K562 (cell line): Measurements from ENCODE around the gene CD14.

Experiments used
- CTCF ChIP-seq, 3 experiments: IDR thresholded peaks in 2 of 3; conservative IDR thresholded peaks in 1 of 3; 2 replicates each; pipeline ENCODE4 v1.5.1; 2011 to 2012; ENCODE audit warnings: low read length in 3 of 3, mild to moderate bottlenecking in 3 of 3, control low read depth in 2 of 3, improper control_type of control experiment in 1 of 3, inconsistent platforms in 1 of 3, low read depth in 1 of 3, mixed read lengths in 1 of 3, moderate library complexity in 1 of 3; ENCODE audit not compliant: insufficient read depth in 2 of 3
- LARP7 ChIP-seq: fragments of 450-650 bp; IDR thresholded peaks from 2 replicates; pipeline ENCODE4 v1.6.1; 2016

- no peak for TF ChIP-seq CTCF (IDR thresholded peaks at IDR 0.05 in 2 of 3, conservative IDR thresholded peaks at IDR 0.05 in 1 of 3; ENCODE audit: insufficient read depth in 2 of 3, low read depth in 1 of 3, low read length in 3 of 3)
- no peak for TF ChIP-seq LARP7
Observed at GRCh38 chr5:140600096-140600495, 32.9 kb downstream of the CD14 start.
